Erythroblast (primary cell): ENCODE measurements around the gene AFAP1L1.

Source experiments
- GATA1 ChIP-seq: IDR thresholded peaks from 2 replicates; pipeline ENCODE4 v1.6.1; 2011; ENCODE audit warnings: low read depth, mild to moderate bottlenecking, control low read depth, low read length, moderate library complexity
- POLR2A ChIP-seq: IDR thresholded peaks from 2 replicates; pipeline ENCODE4 v1.6.1; 2011; ENCODE audit warnings: mild to moderate bottlenecking, low read length

GRCh38 chr5:149265597-149265996 is 6.1 kb upstream of the AFAP1L1 start:
- TF ChIP-seq POLR2A: no peak
- TF ChIP-seq GATA1: no peak
